Measurements from ENCODE around the gene BTG1.

Gene BTG1

GRCh38 chr12:92145731-92146496, at the start of gene BTG1:
Gene BTG1, minus strand, starts transcription at chr12:92145846. Its CDS starts 311 bp downstream, at chr12:92145535.
- peak; percentile 98 for DNase-seq

GRCh38 chr12:92194561-92194960, 48.9 kb upstream of the BTG1 start:
- no peak for DNase-seq

GRCh38 chr12:92193846-92194245, 48.2 kb upstream of the BTG1 start:
- DNase-seq: no peak

- DNase-seq: no peak
Measured at GRCh38 chr12:92193063-92193462, 47.4 kb upstream of the BTG1 start.

GRCh38 chr12:92192360-92192759, 46.7 kb upstream of the BTG1 start:
- DNase-seq: no peak

GRCh38 chr12:92191061-92191460, 45.4 kb upstream of the BTG1 start:
- no peak for DNase-seq

- no peak for DNase-seq
Measured at GRCh38 chr12:92188517-92189188, 43.0 kb upstream of the BTG1 start.

- no peak for DNase-seq
Measured at GRCh38 chr12:92186038-92186470, 40.4 kb upstream of the BTG1 start.

GRCh38 chr12:92185052-92185451, 39.4 kb upstream of the BTG1 start:
- DNase-seq: no peak

GRCh38 chr12:92183575-92183974, 37.9 kb upstream of the BTG1 start:
- DNase-seq: no peak

- DNase-seq: no peak
Measured at GRCh38 chr12:92178340-92178739, 32.7 kb upstream of the BTG1 start.

GRCh38 chr12:92176646-92177045, 31.0 kb upstream of the BTG1 start:
- DNase-seq: no peak

GRCh38 chr12:92175961-92176360, 30.3 kb upstream of the BTG1 start:
- DNase-seq: no peak

GRCh38 chr12:92170050-92170449, 24.4 kb upstream of the BTG1 start:
- no peak for DNase-seq

- DNase-seq: no peak
Measured at GRCh38 chr12:92167075-92167474, 21.4 kb upstream of the BTG1 start.

GRCh38 chr12:92164712-92165111, 19.1 kb upstream of the BTG1 start:
- DNase-seq: no peak

- no peak for DNase-seq
Measured at GRCh38 chr12:92162079-92162478, 16.4 kb upstream of the BTG1 start.

- no peak for DNase-seq
Measured at GRCh38 chr12:92158796-92159439, 13.3 kb upstream of the BTG1 start.

GRCh38 chr12:92156704-92157395, 11.2 kb upstream of the BTG1 start:
- no peak for DNase-seq

GRCh38 chr12:92156139-92156538, 10.5 kb upstream of the BTG1 start:
- no peak for DNase-seq

- DNase-seq: no peak
Measured at GRCh38 chr12:92155733-92156132, 10.1 kb upstream of the BTG1 start.

- no peak for DNase-seq
Measured at GRCh38 chr12:92151916-92152315, 6.3 kb upstream of the BTG1 start.

GRCh38 chr12:92149563-92149962, 3.9 kb upstream of the BTG1 start:
- no peak for DNase-seq
